ENCODE results near the gene BTBD9.

Gene BTBD9

DNA sequence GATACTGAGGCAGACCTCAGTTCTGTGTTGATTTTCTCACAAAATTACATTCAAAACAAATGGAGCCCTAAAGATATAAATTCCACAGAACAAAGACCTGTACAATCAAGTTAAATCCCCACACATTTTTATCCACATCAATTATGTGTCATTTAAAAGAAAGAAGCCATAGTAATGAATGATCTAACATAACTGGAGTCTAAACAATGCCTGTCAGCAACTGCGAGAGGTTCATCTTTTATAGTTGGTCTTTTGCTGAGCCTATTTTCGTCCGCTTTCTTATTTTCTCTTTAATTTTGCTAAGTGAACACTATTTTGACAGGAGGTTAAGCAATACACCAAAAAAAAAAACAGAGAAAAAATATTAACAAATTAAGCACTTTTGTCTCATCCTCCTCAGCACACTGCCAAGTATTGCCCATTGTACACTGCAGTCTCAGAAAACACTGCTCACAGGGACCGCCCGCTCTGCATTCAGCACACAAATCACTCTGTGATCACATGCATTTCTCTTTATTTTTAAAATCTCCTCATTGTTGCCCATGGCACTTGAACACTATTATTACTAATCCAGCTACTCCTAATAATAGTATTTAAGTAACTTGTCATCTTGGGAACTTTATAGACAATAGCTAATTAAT lies 140.8 kb downstream of the BTBD9 start:
- H3K4me3 ChIP-seq (replicated peaks; ENCODE audit: low read depth, low read length), result no peak overlapping the region
- TF ChIP-seq, protein P1, sequence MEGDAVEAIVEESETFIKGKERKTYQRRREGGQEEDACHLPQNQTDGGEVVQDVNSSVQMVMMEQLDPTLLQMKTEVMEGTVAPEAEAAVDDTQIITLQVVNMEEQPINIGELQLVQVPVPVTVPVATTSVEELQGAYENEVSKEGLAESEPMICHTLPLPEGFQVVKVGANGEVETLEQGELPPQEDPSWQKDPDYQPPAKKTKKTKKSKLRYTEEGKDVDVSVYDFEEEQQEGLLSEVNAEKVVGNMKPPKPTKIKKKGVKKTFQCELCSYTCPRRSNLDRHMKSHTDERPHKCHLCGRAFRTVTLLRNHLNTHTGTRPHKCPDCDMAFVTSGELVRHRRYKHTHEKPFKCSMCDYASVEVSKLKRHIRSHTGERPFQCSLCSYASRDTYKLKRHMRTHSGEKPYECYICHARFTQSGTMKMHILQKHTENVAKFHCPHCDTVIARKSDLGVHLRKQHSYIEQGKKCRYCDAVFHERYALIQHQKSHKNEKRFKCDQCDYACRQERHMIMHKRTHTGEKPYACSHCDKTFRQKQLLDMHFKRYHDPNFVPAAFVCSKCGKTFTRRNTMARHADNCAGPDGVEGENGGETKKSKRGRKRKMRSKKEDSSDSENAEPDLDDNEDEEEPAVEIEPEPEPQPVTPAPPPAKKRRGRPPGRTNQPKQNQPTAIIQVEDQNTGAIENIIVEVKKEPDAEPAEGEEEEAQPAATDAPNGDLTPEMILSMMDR (IDR thresholded peaks at IDR 0.05; ENCODE audit: insufficient read depth, low read length, poor library complexity, severe bottlenecking), result no peak
- no peaks in the 10 kb centered on the region for H3K27me3 ChIP-seq (replicated peaks; ENCODE audit: control insufficient read depth, insufficient read depth, low read length)
- no peak for DNase-seq (ENCODE audit: extremely low read depth, insufficient read length)
- H3K36me3 ChIP-seq (ENCODE audit: control insufficient read depth, insufficient read depth, low read length), result no peaks in the 10 kb centered on the region

DNA sequence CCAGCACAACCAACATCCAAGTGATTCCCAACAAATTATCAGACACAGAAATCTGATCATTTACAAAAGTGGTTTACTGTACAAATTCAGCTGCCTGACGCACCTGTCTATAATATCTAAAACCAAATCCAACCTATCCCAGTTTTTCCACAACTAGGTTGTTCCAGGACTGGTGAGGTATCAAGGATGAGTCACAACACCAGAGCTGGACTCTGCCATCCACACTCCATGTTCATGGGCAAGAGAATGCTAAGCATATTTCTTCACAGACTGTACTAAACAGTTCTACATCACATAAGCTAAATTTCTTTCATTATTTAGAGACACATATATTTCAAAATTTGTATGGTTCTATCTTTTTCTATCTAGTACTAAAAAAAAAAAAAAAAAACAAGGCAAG lies 141.6 kb downstream of the BTBD9 start:
- TF ChIP-seq, protein P1 (IDR thresholded peaks at IDR 0.05; ENCODE audit: insufficient read depth, low read length, poor library complexity, severe bottlenecking), result no peak
- Histone ChIP-seq H3K36me3 (ENCODE audit: control insufficient read depth, insufficient read depth, low read length) (no peaks in the 10 kb centered on the region), H3K4me3 (replicated peaks; ENCODE audit: low read depth, low read length) (no peak overlapping the region), H3K27me3 (replicated peaks; ENCODE audit: control insufficient read depth, insufficient read depth, low read length) (no peaks in the 10 kb centered on the region)
- no peak for DNase-seq (ENCODE audit: extremely low read depth, insufficient read length)

DNA sequence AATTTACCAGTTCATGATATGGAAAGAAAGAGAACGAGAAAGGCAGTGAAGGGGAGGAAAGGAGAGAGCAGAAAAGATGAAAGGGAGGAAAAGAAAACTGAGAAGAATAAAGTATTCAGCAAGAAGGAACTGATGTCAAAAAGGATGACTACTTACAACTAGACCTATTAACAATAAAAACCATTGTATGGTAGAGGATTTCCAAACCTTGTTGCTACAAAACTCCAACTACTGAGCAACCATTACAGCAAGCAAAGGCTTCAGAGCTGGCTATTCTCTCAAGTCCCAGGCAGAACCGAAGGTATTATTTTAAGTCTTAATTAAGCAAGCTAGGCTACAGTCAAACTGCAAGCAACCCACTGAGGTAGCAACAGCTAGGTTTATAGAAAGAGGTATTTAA lies 142.2 kb downstream of the BTBD9 start:
- TF ChIP-seq, protein P1 (IDR thresholded peaks at IDR 0.05; ENCODE audit: insufficient read depth, low read length, poor library complexity, severe bottlenecking), result no peak
- Histone ChIP-seq H3K36me3 (ENCODE audit: control insufficient read depth, insufficient read depth, low read length) (no peaks in the 10 kb centered on the region), H3K4me3 (replicated peaks; ENCODE audit: low read depth, low read length) (no peak overlapping the region), H3K27me3 (replicated peaks; ENCODE audit: control insufficient read depth, insufficient read depth, low read length) (no peaks in the 10 kb centered on the region)
- DNase-seq (ENCODE audit: extremely low read depth, insufficient read length), result no peak

DNA sequence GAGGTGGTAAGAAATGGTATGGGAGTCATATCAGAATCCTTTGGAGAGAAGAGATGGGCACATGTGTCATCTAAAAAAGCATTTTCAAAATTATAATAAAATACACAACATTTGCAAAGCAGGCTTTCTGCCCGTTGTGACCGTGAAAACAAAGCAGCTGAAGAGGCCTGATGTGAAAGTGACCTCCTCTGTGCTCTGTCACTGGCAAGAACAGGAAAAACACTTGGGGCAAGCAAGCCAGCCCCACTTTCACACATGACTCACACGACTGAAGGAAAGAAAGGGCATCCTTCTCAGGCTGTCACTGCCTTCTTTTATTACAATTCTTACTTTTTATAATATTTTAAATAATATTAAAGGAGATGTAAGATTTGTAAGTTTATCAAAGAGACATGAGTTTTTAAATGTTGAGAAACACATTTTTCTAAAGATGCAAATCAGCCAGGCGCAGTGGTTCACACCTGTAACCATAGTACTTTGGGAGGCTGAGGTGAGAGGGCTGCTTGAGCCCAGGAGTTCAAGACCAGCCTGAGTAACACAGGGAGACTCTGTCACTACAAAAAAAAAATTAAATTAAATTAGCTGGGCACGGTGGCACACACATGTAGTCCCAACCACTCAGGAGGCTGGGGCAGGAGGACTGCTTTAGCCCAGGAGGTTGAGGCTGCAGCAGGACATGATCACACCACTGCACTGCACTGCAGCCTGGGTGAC lies 143.7 kb downstream of the BTBD9 start:
- no peak overlapping the region for H3K4me3 ChIP-seq (replicated peaks; ENCODE audit: low read depth, low read length)
- DNase-seq (ENCODE audit: extremely low read depth, insufficient read length), result no peak
- H3K36me3 ChIP-seq (ENCODE audit: control insufficient read depth, insufficient read depth, low read length), result no peaks in the 10 kb centered on the region
- no peaks in the 10 kb centered on the region for H3K27me3 ChIP-seq (replicated peaks; ENCODE audit: control insufficient read depth, insufficient read depth, low read length)
- TF ChIP-seq, protein P1 (IDR thresholded peaks at IDR 0.05; ENCODE audit: insufficient read depth, low read length, poor library complexity, severe bottlenecking), result no peak

DNA sequence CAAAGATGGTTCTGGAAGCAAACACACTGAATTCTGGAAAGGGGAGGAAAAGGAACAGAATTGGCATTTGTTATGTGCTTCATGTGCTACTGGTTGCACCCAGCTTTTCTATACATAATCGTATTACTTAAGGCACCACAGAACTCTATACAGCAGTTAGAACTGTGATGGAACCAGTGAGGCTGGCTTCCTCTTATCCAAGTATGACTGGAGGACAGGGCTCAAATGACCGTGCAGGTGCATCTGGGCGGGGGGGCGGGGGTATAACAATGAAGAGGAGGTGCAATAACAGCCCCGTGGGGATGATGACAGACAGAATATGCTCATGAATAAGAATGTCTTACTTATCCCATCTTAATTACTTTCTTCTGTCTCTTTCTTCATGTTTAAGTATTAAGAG lies 144.2 kb downstream of the BTBD9 start:
- DNase-seq (ENCODE audit: extremely low read depth, insufficient read length), result peak; percentile 37
- Histone ChIP-seq H3K27me3 (replicated peaks; ENCODE audit: control insufficient read depth, insufficient read depth, low read length) (no peaks in the 10 kb centered on the region), H3K4me3 (replicated peaks; ENCODE audit: low read depth, low read length) (no peak overlapping the region), H3K36me3 (ENCODE audit: control insufficient read depth, insufficient read depth, low read length) (no peaks in the 10 kb centered on the region)
- TF ChIP-seq, protein P1 (IDR thresholded peaks at IDR 0.05; ENCODE audit: insufficient read depth, low read length, poor library complexity, severe bottlenecking), result no peak

All from GM06990 (cell line).